HG03045 (cell line): ENCODE data around the gene ARHGAP44.
"Not testable (repeated sequence)": the region's sequence is repeated elsewhere in the genome, so short reads cannot be mapped to it uniquely, and the experiment has no call there.

ENCODE experiments used
- ATAC-seq: cut with Tn5 transposase; IDR thresholded peaks from one replicate; pipeline ENCODE4 v1.9.1; 2021; ENCODE audit warnings: mild to moderate bottlenecking, moderate library complexity; ENCODE audit not compliant: unreplicated experiment

The ARHGAP44 gene

DNA sequence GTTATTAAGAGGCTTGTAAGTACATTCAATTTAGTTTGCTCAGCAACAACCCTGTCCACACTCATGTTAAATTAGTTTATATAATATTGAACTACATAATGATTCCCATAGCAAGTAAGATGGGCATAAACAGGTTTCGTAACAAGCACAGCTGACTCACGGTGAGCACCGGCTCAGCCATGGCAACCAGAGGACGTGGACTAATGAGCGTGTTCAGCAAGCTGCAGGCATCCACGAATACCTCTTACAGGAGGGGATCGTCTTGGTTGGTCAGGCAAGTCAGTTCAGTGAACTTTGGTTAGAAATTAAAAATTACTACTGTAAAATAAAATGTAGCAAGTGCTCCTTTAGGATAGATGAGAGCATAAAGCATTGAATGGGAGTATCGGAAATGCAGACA lies 170.1 kb downstream of the ARHGAP44 start:
- no peak for ATAC-seq

DNA sequence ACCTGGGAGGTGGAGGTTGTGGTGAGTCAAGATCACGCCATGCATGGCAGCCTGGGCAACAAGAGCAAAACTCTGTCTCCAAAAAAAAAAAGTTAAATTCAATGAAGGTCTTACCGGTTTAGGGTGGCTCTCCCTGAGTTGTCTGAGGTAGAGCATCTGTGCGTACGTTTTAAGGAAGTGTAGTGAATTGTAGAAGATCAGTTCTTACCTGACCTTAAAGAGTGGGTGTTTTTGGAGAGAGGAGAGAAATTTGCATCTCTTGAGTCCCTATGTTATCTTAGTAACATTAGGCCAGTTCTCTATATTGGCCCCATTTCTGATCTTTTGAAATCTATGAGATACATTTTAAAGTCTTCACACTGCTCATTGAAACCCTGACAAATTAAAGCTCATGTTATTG lies 172.4 kb downstream of the ARHGAP44 start:
- no peak for ATAC-seq

GRCh38 chr17:12963505-12963904 lies 174.2 kb downstream of the ARHGAP44 start:
- ATAC-seq = no peak

GRCh38 chr17:12964162-12964561 lies 174.9 kb downstream of the ARHGAP44 start:
- no peak for ATAC-seq

DNA sequence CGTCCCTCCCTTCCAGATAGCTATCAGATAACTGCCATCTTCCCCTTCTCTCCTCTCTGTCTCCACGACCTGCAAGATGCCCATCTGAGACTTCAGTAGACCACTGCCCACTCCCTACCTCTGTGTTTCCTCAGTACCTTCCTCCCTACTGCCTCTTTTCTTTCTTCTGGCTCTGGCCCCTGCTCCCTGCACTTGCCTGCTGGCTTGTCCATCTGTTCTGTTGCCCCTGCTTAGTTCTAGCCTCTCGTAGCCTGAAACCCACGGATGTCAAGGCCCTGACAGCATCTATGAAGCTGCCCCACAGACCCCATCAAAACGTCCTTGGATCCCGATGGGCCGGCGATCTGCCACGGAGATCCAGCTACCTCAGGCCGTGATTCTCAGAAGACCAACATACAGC lies 175.5 kb downstream of the ARHGAP44 start:
- ATAC-seq = no peak

DNA sequence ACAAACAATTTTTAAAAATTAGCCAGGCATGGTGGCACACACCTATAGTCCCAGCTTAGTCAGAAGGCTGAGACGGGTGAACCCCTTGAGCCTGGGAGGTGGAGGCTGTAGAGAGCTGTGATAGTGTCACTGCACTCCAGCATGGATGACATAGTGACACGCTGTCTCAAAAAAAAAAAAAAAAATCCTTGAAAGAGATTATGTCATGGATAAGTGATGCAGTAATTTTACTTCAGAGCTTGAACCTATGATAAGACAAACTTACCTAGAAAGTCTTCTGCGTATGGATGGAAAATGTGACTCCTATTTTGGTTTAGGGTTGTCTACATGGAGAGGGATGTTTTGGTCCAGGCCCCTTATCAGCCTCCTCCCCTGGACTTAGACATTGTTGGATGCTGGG lies 176.7 kb downstream of the ARHGAP44 start:
- ATAC-seq = no peak

GRCh38 chr17:12966413-12966812 lies 177.1 kb downstream of the ARHGAP44 start:
- no peak for ATAC-seq

DNA sequence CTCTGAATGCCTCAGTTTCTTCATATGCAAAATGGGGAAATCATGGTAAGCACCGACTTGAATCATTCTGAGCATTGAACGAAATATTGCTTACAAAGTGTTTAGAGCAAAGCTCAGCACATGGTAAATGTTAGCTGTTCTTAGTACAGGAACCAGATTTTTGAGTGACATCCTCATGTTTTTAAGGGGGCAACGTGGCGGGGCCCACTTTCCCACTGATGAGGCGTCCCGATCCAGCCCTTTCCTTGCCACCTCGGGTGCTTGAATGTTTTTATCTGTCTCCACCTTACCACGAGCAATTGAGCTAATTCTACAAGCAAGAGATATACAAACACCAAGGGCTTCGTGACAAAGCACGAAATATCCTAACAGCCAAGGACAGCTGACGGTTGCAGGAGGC lies 178.7 kb downstream of the ARHGAP44 start:
- no peak for ATAC-seq

- ATAC-seq = no peak
These were observed 184.3 kb downstream of the ARHGAP44 start for GRCh38 chr17:12973496-12974004.

DNA sequence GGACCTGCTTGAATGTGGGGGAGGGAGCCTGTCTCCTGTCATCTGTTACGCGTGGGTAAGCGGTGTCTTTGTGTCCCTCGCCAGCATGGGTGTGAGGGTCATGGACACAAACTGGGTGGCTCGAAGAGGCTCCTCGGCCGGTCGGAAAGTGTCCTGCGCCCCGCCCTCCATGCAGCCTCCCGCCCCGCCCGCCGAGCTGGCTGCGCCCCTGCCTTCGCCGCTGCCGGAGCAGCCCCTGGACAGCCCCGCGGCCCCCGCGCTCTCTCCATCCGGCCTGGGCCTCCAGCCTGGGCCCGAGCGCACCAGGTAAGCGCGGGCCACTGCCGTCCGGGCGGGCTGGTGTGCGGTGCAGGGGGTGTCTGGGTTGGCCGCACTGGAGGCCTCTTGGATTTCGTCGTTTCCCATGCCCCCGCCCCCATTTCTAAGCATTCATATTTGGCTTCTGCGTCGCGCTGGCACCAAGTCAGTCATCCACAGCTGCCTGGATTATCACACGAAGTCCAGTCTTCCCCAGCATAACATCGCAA lies 184.8 kb downstream of the ARHGAP44 start:
- ATAC-seq = no peak

- ATAC-seq = no peak
These were observed 187.9 kb downstream of the ARHGAP44 start for GRCh38 chr17:12977008-12977751.

- ATAC-seq = not testable (repeated sequence)
These were observed 189.5 kb downstream of the ARHGAP44 start for GRCh38 chr17:12978787-12979186.

GRCh38 chr17:12979246-12979645 lies 189.9 kb downstream of the ARHGAP44 start:
- no peak for ATAC-seq

GRCh38 chr17:12979826-12980500 lies 190.7 kb downstream of the ARHGAP44 start:
- ATAC-seq = no peak

DNA sequence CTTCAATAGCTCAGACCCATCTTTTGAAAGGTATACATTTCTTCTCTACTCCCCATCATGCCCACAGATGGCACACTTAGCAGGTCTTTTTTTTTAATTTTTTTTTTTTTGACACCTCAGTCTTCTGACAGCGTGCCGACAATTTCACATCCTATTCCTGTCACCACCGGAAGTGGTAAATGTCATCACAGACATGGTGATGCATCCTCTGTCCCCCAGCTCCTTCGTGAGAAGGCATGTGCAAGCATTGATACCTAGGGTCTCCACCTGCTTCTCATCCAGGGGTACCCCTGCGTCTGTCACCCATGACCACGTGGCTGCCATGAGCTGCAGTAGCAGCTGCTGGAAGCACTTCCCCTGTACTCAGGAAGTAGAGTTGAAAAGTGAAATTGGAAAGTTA lies 192.9 kb downstream of the ARHGAP44 start:
- ATAC-seq = no peak

DNA sequence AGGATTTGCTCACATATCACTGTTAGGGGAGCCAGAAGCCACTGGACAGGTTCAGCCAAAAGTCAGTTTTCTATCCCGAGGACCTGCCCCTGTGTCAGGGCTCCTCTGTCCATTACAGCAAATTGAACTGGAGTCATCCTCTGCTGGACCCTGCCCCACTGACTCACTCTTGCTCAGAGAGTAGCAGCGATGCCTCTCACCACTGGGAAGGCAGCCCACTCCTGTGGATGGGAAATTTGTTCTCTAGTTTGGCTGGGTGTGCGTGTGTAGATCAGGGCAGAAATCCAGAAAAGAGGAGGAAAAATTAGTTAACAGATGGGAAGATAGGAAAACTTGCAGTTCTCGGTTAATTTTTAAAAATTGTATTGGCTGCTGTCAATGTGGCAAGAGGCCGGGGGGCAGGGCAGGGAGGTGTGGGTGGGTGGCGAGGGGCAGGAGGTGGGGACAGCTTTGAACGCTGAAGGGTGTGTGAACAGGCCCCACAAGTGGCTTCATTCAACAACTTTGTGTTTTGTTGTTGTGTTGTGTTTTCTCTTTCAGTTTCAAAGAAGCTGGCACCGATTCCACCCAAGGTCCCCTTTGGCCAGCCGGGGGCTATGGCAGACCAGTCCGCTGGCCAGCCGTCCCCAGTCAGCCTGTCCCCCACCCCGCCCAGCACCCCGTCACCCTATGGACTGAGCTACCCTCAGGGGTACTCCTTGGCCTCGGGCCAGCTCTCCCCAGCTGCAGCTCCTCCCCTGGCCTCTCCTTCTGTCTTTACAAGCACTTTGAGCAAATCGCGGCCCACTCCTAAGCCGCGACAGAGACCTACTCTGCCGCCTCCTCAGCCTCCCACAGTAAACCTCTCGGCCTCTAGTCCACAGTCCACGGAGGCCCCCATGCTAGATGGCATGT lies 194.9 kb downstream of the ARHGAP44 start:
- ATAC-seq = no peak

DNA sequence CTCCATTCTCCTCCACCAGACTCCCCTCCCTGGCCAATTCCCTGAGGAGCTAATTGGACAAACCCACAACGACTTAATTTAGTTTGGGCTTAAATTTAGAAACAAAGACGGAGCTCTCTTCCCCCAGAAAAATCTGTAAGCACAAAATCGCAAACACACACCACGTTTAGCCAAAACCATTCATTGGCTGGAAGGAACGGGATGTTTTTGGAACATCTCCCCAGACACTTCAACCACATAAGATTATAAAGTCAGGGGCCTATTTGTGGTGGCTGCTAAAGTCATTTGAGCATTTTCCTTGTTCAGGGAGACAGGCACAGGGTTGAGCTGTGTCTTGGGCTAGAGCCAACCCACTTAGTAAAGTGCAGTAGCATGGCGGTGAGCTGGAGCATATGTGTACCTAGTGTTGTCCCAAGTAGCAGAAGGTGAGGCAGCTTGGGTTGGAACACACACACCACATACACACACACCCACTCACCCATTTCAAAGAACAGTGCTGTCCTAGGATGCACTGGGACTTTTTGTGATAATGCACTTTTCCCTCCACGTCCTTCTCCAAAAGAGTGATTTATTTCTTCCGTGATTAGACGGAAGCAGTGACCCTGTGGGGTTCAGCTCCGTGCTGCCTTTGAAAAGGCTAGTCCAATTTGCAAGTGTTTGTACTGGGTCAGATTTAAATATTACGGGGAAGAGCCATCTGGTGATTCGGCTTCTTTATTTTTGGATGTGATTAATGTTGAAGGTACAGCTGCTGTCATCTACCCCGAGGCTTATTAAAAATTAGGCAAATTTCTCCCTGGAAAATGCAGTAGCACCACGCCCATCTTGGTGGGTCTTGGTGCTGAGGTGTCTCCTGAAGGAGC lies 196.4 kb downstream of the ARHGAP44 start:
- ATAC-seq = no peak

DNA sequence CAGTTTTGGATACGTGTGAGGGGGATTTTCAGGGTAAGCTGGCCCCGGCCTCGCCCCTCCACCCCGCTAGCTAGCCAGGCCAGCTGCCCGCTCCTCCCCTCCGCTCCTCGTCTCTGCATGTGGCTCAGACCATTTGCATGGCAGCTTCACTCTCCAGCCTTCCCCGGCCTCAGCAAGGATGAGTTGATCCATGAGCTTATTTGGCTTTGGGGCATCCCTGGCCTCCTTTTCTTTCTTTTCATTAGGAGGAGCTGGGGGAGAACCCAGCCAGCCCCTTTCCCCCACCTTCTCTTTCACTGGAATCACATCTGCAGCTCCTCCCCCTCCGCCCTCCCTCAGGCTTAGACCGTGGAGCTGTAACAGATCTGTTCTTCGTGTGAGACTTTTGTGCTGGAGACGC lies 197.8 kb downstream of the ARHGAP44 start:
- no peak for ATAC-seq

- no peak for ATAC-seq
These were observed 200.9 kb downstream of the ARHGAP44 start for GRCh38 chr17:12990041-12990808.
